Lung (tissue), 12 donors: ENCODE measurements around the gene BCL2L1. TPM values are rescaled to one million over a fixed set of nuclear protein-coding genes. Genes with fewer than 3 reads are reported as not detected.

ENCODE experiments used
- ATAC-seq: fragments of 200-7000 bp; cut with Tn5 transposase; one replicate; pipeline ENCODE4 v1.9.1; 2020; ENCODE audit warnings: moderate number of reproducible peaks; ENCODE audit not compliant: insufficient read depth, low FRiP score
- DNase-seq, 3 donors: peaks; one replicate each; pipeline ENCODE4 v3.0.0-alpha.2; 2013 to 2017
- H3K27ac ChIP-seq, 2 donors: one replicate each; pipeline ENCODE4 v1.5.1; 2013; ENCODE audit warnings: mild to moderate bottlenecking in 2 of 2, moderate library complexity in 2 of 2, control low read depth in 1 of 2, inconsistent platforms in 1 of 2, low read depth in 1 of 2, low read length in 1 of 2
- H3K27me3 ChIP-seq, 3 donors: one replicate each; pipeline ENCODE4 v1.5.1; 2013; ENCODE audit warnings: low read length in 2 of 3; ENCODE audit not compliant: control insufficient read depth in 3 of 3, insufficient read depth in 3 of 3
- H3K36me3 ChIP-seq, 4 donors: one replicate each; pipeline ENCODE4 v1.5.1; 2013; ENCODE audit warnings: low read length in 4 of 4, mild to moderate bottlenecking in 1 of 4, moderate library complexity in 1 of 4; ENCODE audit not compliant: control insufficient read depth in 4 of 4, insufficient read depth in 4 of 4
- H3K4me1 ChIP-seq, 5 donors: one replicate each; pipeline ENCODE4 v1.5.1; 2013; ENCODE audit warnings: low read length in 5 of 5, mild to moderate bottlenecking in 2 of 5, moderate library complexity in 1 of 5; ENCODE audit not compliant: control insufficient read depth in 5 of 5, insufficient read depth in 5 of 5
- H3K4me3 ChIP-seq: one replicate; pipeline ENCODE4 v1.5.1; 2013; ENCODE audit warnings: mild to moderate bottlenecking, control low read depth, moderate library complexity
- H3K9ac ChIP-seq, 2 donors: one replicate each; pipeline ENCODE4 v1.5.1; 2013; ENCODE audit warnings: low read length in 2 of 2, control low read depth in 1 of 2; ENCODE audit not compliant: insufficient read depth in 1 of 2
- H3K9me3 ChIP-seq, 4 donors: one replicate each; pipeline ENCODE4 v1.5.1; 2013; ENCODE audit warnings: low read length in 3 of 4, mild to moderate bottlenecking in 1 of 4, moderate library complexity in 1 of 4; ENCODE audit not compliant: control insufficient read depth in 4 of 4, insufficient read depth in 3 of 4
- CTCF ChIP-seq: IDR thresholded peaks from 2 replicates; pipeline ENCODE4 v1.5.1; 2012; ENCODE audit warnings: mild to moderate bottlenecking; ENCODE audit errors: control extremely low read depth, extremely low read depth
- WGBS, 2 donors: extraction: QIAGEN DNeasy Blood & Tissue Kit; methylation state at CpG; one replicate each; pipeline ENCODE4 v1.1.7; 2013; 5-methylcytosine and 5-hydroxymethylcytosine counted together
- polyA plus RNA-seq, 2 donors: library from polyadenylated mRNA; stranded (reverse); fragments of 200-250 nt; gene quantifications; one replicate each; pipeline ENCODE4 v1.2.1, GENCODE V29; 2013
- total RNA-seq, 2 donors: library from RNA; depleted of rRNA in 1 of 2; stranded (reverse); fragments of >200 nt in 1 of 2; gene quantifications; one replicate each; pipeline ENCODE4 v1.2.1, GENCODE V29; 2014 to 2021
- donor health status: control.
- donor health status: control.
- donor health status: Bipolar disorder and iron deficiency.
- donor health status: healthy.
- donor health status: DM: yes; HTN: yes; CAD: no.

Gene BCL2L1
- total and polyA plus RNA-seq, 4 donors, result 107 to 150 (median 117) TPM

- H3K9ac ChIP-seq, result no peak overlapping the region
- TF ChIP-seq CTCF, result no peak
Observed at GRCh38 chr20:31717478-31718201, 5.0 kb downstream of the BCL2L1 start.

GRCh38 chr20:31716818-31717477 lies 5.7 kb downstream of the BCL2L1 start:
- Histone ChIP-seq H3K36me3 (peaks cover 4 to 29% (median 22%) of the 10 kb centered on the region in 4 donors), H3K4me3 (peak overlapping the region; percentile 2), H3K4me1 (peaks cover 12 to 58% (median 49%) of the 10 kb centered on the region in 5 donors), H3K9ac (no peak overlapping the region), H3K27ac (peak overlapping the region; percentile 81 to 98), H3K27me3 (no peaks in the 10 kb centered on the region), H3K9me3 (no peaks in the 10 kb centered on the region)
- 70 to 81% methylated on average over 5 of the region's 5 CpGs for WGBS, 2 donors
- no peak for DNase-seq
- no peak for ATAC-seq
- no peak for TF ChIP-seq CTCF

More at GRCh38 chr20:31717478-31718201, 5.0 kb downstream of the BCL2L1 start:
- 61 to 67% methylated on average over 6 of the region's 6 CpGs for WGBS, 2 donors
- peaks cover 4 to 26% (median 22%) of the 10 kb centered on the region in 4 donors for H3K36me3 ChIP-seq
- peak overlapping the region; percentile 19 for H3K4me3 ChIP-seq
- no peaks in the 10 kb centered on the region for H3K9me3 ChIP-seq
- H3K27ac ChIP-seq, result peak overlapping the region; percentile 81 to 98
- DNase-seq (no peak), ATAC-seq (no peak)
- H3K4me1 ChIP-seq, result peaks cover 12 to 53% (median 43%) of the 10 kb centered on the region in 5 donors
- no peaks in the 10 kb centered on the region for H3K27me3 ChIP-seq

GRCh38 chr20:31716351-31716750 lies 6.3 kb downstream of the BCL2L1 start:
- TF ChIP-seq CTCF, result no peak
- no peak overlapping the region for H3K9ac ChIP-seq
- H3K4me3 ChIP-seq, result no peak overlapping the region
- H3K27ac ChIP-seq, result peak overlapping the region in 1 of 2 donors; percentile 98
- ATAC-seq (no peak), DNase-seq (no peak)
- H3K27me3 ChIP-seq, result no peaks in the 10 kb centered on the region
- peaks cover 12 to 58% (median 48%) of the 10 kb centered on the region in 5 donors for H3K4me1 ChIP-seq
- no peaks in the 10 kb centered on the region for H3K9me3 ChIP-seq
- 39 to 71% methylated on average over 1 of the region's 1 CpG for WGBS, 2 donors
- peaks cover 4 to 26% (median 21%) of the 10 kb centered on the region in 4 donors for H3K36me3 ChIP-seq
